HFFc6 (cell line): Measurements from ENCODE around the gene GNAO1. TPM values are rescaled to one million over a fixed set of nuclear protein-coding genes. Genes with fewer than 3 reads are reported as not detected.
A peak's percentile ranks its signal among the peaks of the same experiment; 100 is the strongest.

ENCODE experiments used
- DNase-seq: peaks from one replicate; pipeline ENCODE4 v3.0.0-alpha.2; 2018
- H3K27ac Mint-ChIP-seq: 2 replicates; pipeline ENCODE4 v1.8.0; 2020; ENCODE audit warnings: mild to moderate bottlenecking, mixed read lengths
- H3K27me3 Mint-ChIP-seq: 2 replicates; pipeline ENCODE4 v1.8.0; 2021; ENCODE audit warnings: mild to moderate bottlenecking, moderate library complexity, mixed read lengths; ENCODE audit not compliant: insufficient read depth
- H3K36me3 Mint-ChIP-seq: 2 replicates; pipeline ENCODE4 v1.8.0; 2021; ENCODE audit warnings: low read depth, mixed read lengths
- H3K4me1 Mint-ChIP-seq: 2 replicates; pipeline ENCODE4 v1.8.0; 2020; ENCODE audit warnings: low read depth, mixed read lengths
- H3K4me3 Mint-ChIP-seq: 2 replicates; pipeline ENCODE4 v1.8.0; 2020; ENCODE audit warnings: mild to moderate bottlenecking, moderate library complexity, mixed read lengths
- H3K9me3 Mint-ChIP-seq: 2 replicates; pipeline ENCODE4 v1.8.0; 2020; ENCODE audit warnings: mild to moderate bottlenecking, mixed read lengths
- CTCF ChIP-seq: fragments of 200-600 bp; sonication (generic); IDR thresholded peaks from 2 replicates; pipeline ENCODE4 v1.5.0; 2021; ENCODE audit warnings: antibody characterized with exemption, mild to moderate bottlenecking
- total RNA-seq, 6 experiments: library from RNA; stranded (reverse); fragmentation: NEBNext Ultra II Directional; extraction: Animal tissue kit (Norgen Biotek cat#: 25700); gene quantifications; 2 replicates in 1 of 6; 3 replicates in 5 of 6; pipeline ENCODE4 v1.2.3, GENCODE V29; 2021

The GNAO1 gene
- total RNA-seq, 6 experiments from 2014 or later = 0.07 to 0.48 (median 0.37) TPM; not detected in 1

GRCh38 chr16:56265746-56266145 lies 74.5 kb downstream of the GNAO1 start:
- DNase-seq = no peak
- Mint-ChIP-seq H3K9me3 (no peaks in the 10 kb centered on the region), H3K27ac (no peak overlapping the region), H3K4me1 (peaks cover 28% of the 10 kb centered on the region), H3K36me3 (no peaks in the 10 kb centered on the region), H3K4me3 (no peak overlapping the region), H3K27me3 (peaks cover 16% of the 10 kb centered on the region)
- TF ChIP-seq CTCF = no peak

GRCh38 chr16:56266641-56267607 lies 75.6 kb downstream of the GNAO1 start:
- no peak for TF ChIP-seq CTCF
- H3K36me3 Mint-ChIP-seq = no peaks in the 10 kb centered on the region
- peaks cover 39% of the 10 kb centered on the region for H3K4me1 Mint-ChIP-seq
- no peak overlapping the region for H3K4me3 Mint-ChIP-seq
- no peak for DNase-seq
- H3K9me3 Mint-ChIP-seq = peaks cover under 1% of the 10 kb centered on the region; the same call in 1 of the 2 replicates
- no peak overlapping the region for H3K27ac Mint-ChIP-seq
- peaks cover 7% of the 10 kb centered on the region for H3K27me3 Mint-ChIP-seq

- no peak for DNase-seq
- peaks cover 4% of the 10 kb centered on the region; the same call in 1 of the 2 replicates for H3K9me3 Mint-ChIP-seq
- H3K4me3 Mint-ChIP-seq = no peak overlapping the region
- H3K36me3 Mint-ChIP-seq = no peaks in the 10 kb centered on the region
- H3K27ac Mint-ChIP-seq = no peak overlapping the region
- peaks cover 4% of the 10 kb centered on the region for H3K27me3 Mint-ChIP-seq
- no peak for TF ChIP-seq CTCF
- peaks cover 42% of the 10 kb centered on the region for H3K4me1 Mint-ChIP-seq
Measured at GRCh38 chr16:56267888-56268287, 76.6 kb downstream of the GNAO1 start.

- Mint-ChIP-seq H3K27ac (0 out of 2 replicates have a peak overlapping the region, but pooled peaks have one; percentile 29), H3K36me3 (peaks cover under 1% of the 10 kb centered on the region; the same call in 1 of the 2 replicates), H3K4me1 (peaks cover 42% of the 10 kb centered on the region), H3K27me3 (peaks cover 4% of the 10 kb centered on the region), H3K9me3 (peaks cover 4% of the 10 kb centered on the region; the same call in 1 of the 2 replicates), H3K4me3 (no peak overlapping the region)
- no peak for TF ChIP-seq CTCF
- DNase-seq = no peak
Measured at GRCh38 chr16:56268799-56269198, 77.5 kb downstream of the GNAO1 start.

GRCh38 chr16:56269281-56269680 lies 78.0 kb downstream of the GNAO1 start:
- peaks cover 9% of the 10 kb centered on the region; the same call in 1 of the 2 replicates for H3K9me3 Mint-ChIP-seq
- H3K36me3 Mint-ChIP-seq = peaks cover 5% of the 10 kb centered on the region
- no peak overlapping the region for H3K4me3 Mint-ChIP-seq
- H3K27me3 Mint-ChIP-seq = peaks cover 4% of the 10 kb centered on the region
- no peak for DNase-seq
- H3K27ac Mint-ChIP-seq = peak overlapping the region; percentile 29
- peaks cover 47% of the 10 kb centered on the region for H3K4me1 Mint-ChIP-seq
- TF ChIP-seq CTCF = no peak
